Naive thymus-derived CD8-positive, alpha-beta T cell (primary cell): ENCODE results near the gene CDC42EP5. TPM values are rescaled to one million over a fixed set of nuclear protein-coding genes. Genes with fewer than 3 reads are reported as not detected.

Experiments used
- ATAC-seq, 2 donors: fragments of 150-1000 bp; cut with Tn5 transposase in 1 of 2; sonication (Bioruptor Pico), chemical (Tn5 transposase) in 1 of 2; 1 replicate in 1 of 2; 2 replicates in 1 of 2; pipeline ENCODE4 v1.10.0; 2021; ENCODE audit warnings: mild to moderate bottlenecking in 2 of 2, moderate library complexity in 2 of 2
- POLR2A ChIA-PET: fragments of 350-600 bp; sonication (Branson Sonifier 250); formaldehyde crosslinking; loops from one replicate; lab custom pipeline; 2021; ENCODE audit warnings: antibody characterized with exemption; lab: Charles Lee
- DNase-seq, 10 donors: peaks; one replicate each; pipeline versions ENCODE4 v3.0.0 to v3.0.0-alpha.2; 2020 to 2022
- H3K27ac Mint-ChIP-seq, 10 donors: one replicate each; pipeline ENCODE4 v1.8.0; 2020 to 2022; ENCODE audit warnings: mild to moderate bottlenecking in 10 of 10, mixed read lengths in 10 of 10, moderate library complexity in 4 of 10, inconsistent platforms in 1 of 10
- H3K27me3 Mint-ChIP-seq, 5 donors: one replicate each; pipeline ENCODE4 v1.8.0; 2021 to 2022; ENCODE audit warnings: mixed read lengths in 5 of 5
- H3K36me3 Mint-ChIP-seq, 3 donors: one replicate each; pipeline ENCODE4 v1.8.0; 2020 to 2022; ENCODE audit warnings: mixed read lengths in 3 of 3, mild to moderate bottlenecking in 2 of 3, inconsistent platforms in 1 of 3
- H3K4me1 Mint-ChIP-seq, 4 donors: one replicate each; pipeline ENCODE4 v1.8.0; 2021 to 2022; ENCODE audit warnings: mixed read lengths in 4 of 4
- H3K4me3 Mint-ChIP-seq, 10 donors: one replicate each; pipeline ENCODE4 v1.8.0; 2020 to 2022; ENCODE audit warnings: mild to moderate bottlenecking in 10 of 10, mixed read lengths in 10 of 10, moderate library complexity in 6 of 10, inconsistent platforms in 1 of 10
- H3K9me3 Mint-ChIP-seq, 9 donors: one replicate each; pipeline ENCODE4 v1.8.0; 2020 to 2022; ENCODE audit warnings: mixed read lengths in 9 of 9, mild to moderate bottlenecking in 3 of 9, inconsistent platforms in 1 of 9, moderate library complexity in 1 of 9
- polyA plus RNA-seq, 3 donors: library from polyadenylated mRNA; unstranded; fragments of 300-500 nt; fragmentation: Illumina TruSeq; gene quantifications; one replicate each; pipeline ENCODE4 v1.2.3, GENCODE V29; 2021
- total RNA-seq, 8 experiments: library from RNA in 2 of 8; stranded (reverse) in 2 of 8; gene quantifications; one replicate each; pipeline ENCODE4 v1.2.3 and lab custom pipeline; 2021 to 2026

The CDC42EP5 gene
- total and polyA plus RNA-seq, 5 experiments from 2014 or later, result not detected

DNA sequence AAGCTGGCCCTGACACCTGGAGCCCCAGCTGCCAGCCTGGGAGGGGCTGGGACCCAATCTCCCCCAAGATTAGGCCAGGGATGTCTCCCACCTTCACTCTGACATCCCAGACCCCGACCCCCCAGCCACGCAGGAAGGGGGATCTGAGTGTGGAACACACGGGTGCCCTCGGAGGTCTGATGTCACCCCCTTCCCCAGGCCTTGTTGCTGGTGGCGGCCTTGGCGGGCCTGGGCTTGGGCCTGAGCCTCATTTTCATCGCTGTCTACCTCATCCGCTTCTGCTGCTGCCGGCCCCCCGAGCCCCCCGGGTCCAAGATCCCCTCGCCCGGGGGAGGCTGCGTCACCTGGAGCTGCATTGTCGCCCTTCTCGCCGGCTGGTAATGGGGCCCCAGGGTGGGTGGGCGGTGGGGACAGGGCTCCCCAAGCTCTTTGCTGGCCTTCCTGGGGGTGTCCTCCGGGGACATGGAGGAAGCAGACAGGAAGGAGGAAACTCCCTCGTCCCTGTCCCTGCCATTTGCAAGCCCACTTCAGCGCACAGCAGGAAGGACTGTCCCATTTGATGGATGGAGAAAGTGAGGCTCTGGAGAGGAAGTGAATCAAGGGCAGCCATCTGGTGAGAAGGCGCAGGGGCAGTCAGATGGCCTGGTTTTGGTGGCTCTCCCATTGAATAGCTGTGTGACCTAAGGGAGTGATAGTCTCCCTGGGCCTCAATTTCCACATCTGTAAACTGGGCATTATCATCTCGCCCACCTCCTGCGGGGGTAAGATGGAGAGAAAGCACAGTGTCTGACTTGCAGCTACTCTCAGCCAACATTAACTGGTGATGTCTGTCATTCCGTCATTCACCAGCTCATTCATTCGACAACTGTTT, 53.9 kb downstream of the CDC42EP5 start:
- no peak for ATAC-seq
- peak overlapping the region in 1 of 10 donors; percentile 59 for H3K27ac Mint-ChIP-seq
- H3K4me1 Mint-ChIP-seq, result peaks cover 17 to 24% (median 20%) of the 10 kb centered on the region in 4 donors
- H3K9me3 Mint-ChIP-seq, result peaks cover 0 to 3% (median 0%) of the 10 kb centered on the region in 9 donors
- H3K36me3 Mint-ChIP-seq, result peaks cover 0 to 5% (median 2%) of the 10 kb centered on the region in 3 donors
- POLR2A ChIA-PET, result no interaction called here
- no peak for DNase-seq
- no peak overlapping the region for H3K4me3 Mint-ChIP-seq
- H3K27me3 Mint-ChIP-seq, result peaks cover 12 to 55% (median 37%) of the 10 kb centered on the region in 5 donors

DNA sequence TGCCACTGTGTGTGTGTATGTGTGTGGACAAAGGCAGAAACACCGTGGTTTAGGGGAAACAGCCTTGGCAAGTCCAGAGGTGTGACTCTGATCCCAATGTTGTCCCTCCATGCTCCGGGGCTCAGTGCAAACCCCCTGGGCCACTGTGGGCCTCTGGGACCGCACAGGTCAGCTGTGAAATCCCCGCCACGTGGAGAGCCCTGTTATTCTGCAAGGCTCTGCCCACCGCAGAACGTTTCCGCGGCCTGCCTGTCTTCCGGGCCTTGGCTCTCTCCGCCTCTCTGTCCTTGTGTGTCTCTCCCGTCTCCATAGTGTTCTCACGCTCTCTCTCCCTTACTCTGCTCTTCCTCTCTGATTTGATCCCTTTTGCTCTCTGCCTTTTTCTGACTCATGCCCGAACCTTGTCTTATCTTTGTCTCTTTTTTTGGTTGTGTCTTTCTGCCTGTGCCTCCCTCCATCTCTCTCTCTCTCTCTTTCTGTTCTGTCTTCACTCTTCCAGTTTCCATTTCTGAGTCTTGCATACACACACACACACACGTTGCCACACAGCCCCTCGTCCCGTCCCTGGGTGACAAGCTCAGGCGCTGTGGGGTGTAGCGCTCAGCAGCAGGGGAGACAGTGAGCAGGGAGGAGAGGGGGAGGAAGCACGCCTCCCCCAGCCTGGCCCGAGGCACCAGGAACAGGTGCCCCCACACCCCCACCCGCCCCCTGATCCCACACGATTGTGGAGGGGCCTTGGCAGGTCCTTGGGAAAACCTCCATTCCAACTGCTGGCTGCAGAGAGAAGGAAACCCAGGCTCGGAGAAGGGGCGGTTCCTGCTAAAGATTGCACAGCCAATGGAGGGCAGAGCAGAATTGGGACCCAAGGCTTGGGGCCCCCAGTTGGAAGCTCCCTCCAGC, 54.8 kb downstream of the CDC42EP5 start:
- H3K27me3 Mint-ChIP-seq, result peaks cover 16 to 55% (median 38%) of the 10 kb centered on the region in 5 donors
- DNase-seq (peak in 2 of 10 donors; percentile 26 to 30), ATAC-seq (peak; percentile 66 to 70)
- POLR2A ChIA-PET, result no interaction called here
- H3K4me1 Mint-ChIP-seq, result peaks cover 17 to 24% (median 20%) of the 10 kb centered on the region in 4 donors
- peaks cover 0 to 8% (median 0%) of the 10 kb centered on the region in 3 donors for H3K36me3 Mint-ChIP-seq
- H3K4me3 Mint-ChIP-seq, result peak overlapping the region; percentile 41 to 83 (median 66)
- H3K27ac Mint-ChIP-seq, result peak overlapping the region in 6 of 10 donors; percentile 0 to 90 (median 44)
- H3K9me3 Mint-ChIP-seq, result peaks cover 0 to 12% (median 0%) of the 10 kb centered on the region in 9 donors

DNA sequence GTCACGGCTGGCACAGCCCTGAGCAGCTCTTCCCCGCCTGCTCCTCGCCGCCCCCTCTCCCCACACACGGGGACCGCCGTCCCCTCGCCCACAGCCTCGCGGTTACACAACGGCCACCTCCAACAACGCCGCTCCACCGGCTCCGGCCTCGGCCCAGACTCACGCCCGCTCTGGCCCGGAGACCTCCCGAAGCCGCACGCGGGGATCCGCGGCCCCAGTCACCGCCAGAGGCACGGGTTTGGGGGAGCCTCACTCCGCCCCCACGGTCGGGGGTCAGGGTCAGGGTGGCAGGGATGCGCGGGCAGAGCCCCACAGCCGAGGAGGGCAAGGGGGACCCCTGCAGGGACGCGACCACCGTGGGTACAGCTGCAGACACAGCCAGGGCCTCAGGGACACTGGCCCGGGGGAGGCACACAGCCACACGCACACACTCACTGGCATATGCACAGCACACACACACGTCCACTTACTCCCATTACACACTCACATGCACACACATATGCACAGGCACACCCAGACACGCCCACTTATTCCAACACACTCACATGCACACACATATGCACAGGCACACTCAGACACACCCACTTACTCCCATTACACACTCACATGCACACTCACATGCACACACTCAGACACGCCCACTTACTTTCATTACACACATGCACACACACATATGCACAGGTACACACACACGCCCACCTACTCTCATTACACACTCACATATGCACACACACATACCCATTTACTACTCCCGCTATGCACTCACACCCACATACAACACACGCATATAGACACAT, 56.2 kb downstream of the CDC42EP5 start:
- peak overlapping the region in 3 of 10 donors; percentile 0 to 33 (median 19) for H3K27ac Mint-ChIP-seq

DNA sequence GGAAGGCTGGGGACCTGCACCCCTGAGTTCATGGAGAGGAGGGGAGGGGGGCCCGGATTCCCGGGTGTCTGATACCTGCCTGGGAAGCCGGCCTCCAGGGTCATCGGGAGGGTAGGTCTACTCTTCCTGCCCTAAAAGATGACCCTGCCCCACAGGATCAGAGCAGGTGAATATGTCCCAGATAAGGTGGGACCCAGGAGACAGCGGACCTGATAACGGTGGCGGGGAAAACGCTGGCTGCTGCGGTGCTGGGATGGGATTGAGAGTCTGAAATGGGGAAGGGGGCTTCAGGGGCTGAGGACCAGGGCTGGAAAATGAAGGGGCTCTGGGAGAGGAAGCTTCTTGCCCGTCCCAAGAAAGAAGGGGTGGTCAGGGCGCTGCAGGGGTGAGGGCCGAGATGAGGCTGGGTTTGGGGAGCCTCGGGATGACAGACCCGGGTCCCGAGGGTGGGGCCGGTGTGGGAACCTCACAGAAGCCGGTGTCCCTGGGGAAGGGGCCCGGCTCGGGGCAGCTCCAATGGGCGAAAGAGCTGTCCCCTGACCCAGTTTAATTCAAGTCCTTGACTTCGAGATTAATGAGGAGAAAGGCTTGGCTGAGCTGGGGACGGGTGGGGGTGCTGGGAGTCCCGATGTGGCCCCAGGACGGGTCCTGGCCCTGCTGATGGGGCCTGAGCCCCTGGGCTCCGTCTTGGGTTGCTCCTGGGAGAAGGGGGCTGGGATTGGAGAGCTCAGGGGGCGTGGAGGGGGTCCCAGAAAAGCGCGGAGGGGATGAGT, 57.0 kb downstream of the CDC42EP5 start:
- ATAC-seq (no peak), DNase-seq (no peak)
- no peak overlapping the region for H3K27ac Mint-ChIP-seq
- H3K36me3 Mint-ChIP-seq, result peaks cover 0 to 10% (median 0%) of the 10 kb centered on the region in 3 donors
- H3K27me3 Mint-ChIP-seq, result peaks cover 18 to 54% (median 44%) of the 10 kb centered on the region in 5 donors
- H3K4me3 Mint-ChIP-seq, result peak overlapping the region in 6 of 10 donors; percentile 5 to 48 (median 24)
- peaks cover 17 to 24% (median 20%) of the 10 kb centered on the region in 4 donors for H3K4me1 Mint-ChIP-seq
- H3K9me3 Mint-ChIP-seq, result peaks cover 0 to 12% (median 0%) of the 10 kb centered on the region in 9 donors
- POLR2A ChIA-PET, result interaction anchor here (1.2 kb wide), 1 partner anchor 33 kb away, joined by 4 read pairs; the partner anchor contains the start of gene LENG8

More for the DNA sequence above, 56.2 kb downstream of the CDC42EP5 start:
- ATAC-seq, result no peak
- H3K4me3 Mint-ChIP-seq, result peak overlapping the region in 5 of 10 donors; percentile 1 to 58 (median 16)
- POLR2A ChIA-PET, result no interaction called here
- no peak for DNase-seq
- H3K4me1 Mint-ChIP-seq, result peaks cover 17 to 24% (median 20%) of the 10 kb centered on the region in 4 donors
- H3K36me3 Mint-ChIP-seq, result peaks cover 0 to 10% (median 0%) of the 10 kb centered on the region in 3 donors
- H3K27me3 Mint-ChIP-seq, result peaks cover 18 to 55% (median 42%) of the 10 kb centered on the region in 5 donors
- H3K9me3 Mint-ChIP-seq, result peaks cover 0 to 12% (median 0%) of the 10 kb centered on the region in 9 donors

DNA sequence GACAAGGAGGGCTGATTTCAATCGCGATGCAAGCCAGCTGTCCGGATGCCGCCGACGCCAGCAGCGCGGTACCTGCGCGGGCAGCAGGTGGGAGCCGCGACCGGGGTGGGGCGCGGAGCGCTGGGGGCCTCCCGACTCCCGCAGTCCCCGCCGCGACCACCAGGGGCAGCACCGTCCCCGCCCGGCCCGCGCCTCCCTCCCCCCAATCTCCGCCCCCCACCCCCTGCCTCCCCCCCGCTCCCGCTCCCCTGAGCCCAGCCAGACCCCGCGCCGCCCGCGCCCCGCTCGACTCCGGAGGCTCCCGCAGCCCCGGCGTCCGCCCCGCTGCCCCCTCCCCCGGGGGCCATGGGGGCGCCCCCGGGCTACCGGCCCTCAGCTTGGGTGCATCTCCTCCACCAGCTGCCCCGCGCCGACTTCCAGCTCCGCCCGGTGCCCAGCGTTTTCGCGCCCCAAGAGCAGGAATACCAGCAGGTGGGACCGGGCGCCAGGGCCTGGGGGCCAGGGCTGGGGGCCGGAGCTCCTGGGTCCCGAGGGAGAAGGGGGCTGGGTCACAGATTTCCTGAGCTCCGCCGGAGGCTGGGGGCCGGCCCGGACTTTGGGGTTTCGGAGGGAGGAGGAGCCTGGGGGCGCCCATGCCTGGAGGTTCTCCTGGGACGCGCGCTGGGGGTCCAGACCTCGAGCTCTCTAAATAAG, 57.7 kb downstream of the CDC42EP5 start, which contains the start of gene TTYH1:
TSS of gene TTYH1 (plus strand) at position 257 of the 693 bp plus-strand sequence. CDS start at position 346, 89 bp downstream.
- ATAC-seq, result peak; percentile 73 to 79
- Mint-ChIP-seq H3K27me3 (peaks cover 18 to 54% (median 44%) of the 10 kb centered on the region in 5 donors), H3K9me3 (peaks cover 0 to 12% (median 0%) of the 10 kb centered on the region in 9 donors), H3K4me1 (peaks cover 17 to 24% (median 20%) of the 10 kb centered on the region in 4 donors), H3K27ac (peak within 1 kb of the TSS in 1 of 10 donors; percentile 53), H3K4me3 (peak within 1 kb of the TSS in 6 of 10 donors; percentile 5 to 48 (median 24)), H3K36me3 (peaks cover 0 to 10% (median 0%) of the 10 kb centered on the region in 3 donors)
- POLR2A ChIA-PET, result interaction anchor here (1.2 kb wide), 1 partner anchor 33 kb away, joined by 4 read pairs; the partner anchor contains the start of gene LENG8
- peak in 9 of 10 donors; percentile 22 to 66 (median 44) for DNase-seq

Other genes starting within 250 kb of the CDC42EP5 start
- gene LILRA6, start 230.5 kb downstream of the CDC42EP5 start, total RNA-seq, result under 1 TPM; 0.25 to 0.39 TPM
- not detected for gene LILRA6, start 230.5 kb downstream of the CDC42EP5 start, polyA plus RNA-seq
- gene LILRB5, start 216.0 kb downstream of the CDC42EP5 start, total RNA-seq, result under 1 TPM; 0.22 to 0.52 TPM
- not detected for gene LILRB5, start 216.0 kb downstream of the CDC42EP5 start, polyA plus RNA-seq
- under 1 TPM; 0.47 TPM for gene LILRB2, start 192.2 kb downstream of the CDC42EP5 start, total RNA-seq
- gene LILRB2, start 192.2 kb downstream of the CDC42EP5 start, polyA plus RNA-seq, result not detected
- gene LILRA5, start 160.1 kb downstream of the CDC42EP5 start, total RNA-seq, result not detected
- gene LILRA5, start 160.1 kb downstream of the CDC42EP5 start, polyA plus RNA-seq, result under 1 TPM in 1 of 3 donors, not detected in 2; 0.32 TPM
- gene LILRA4, start 134.1 kb downstream of the CDC42EP5 start, total RNA-seq, result under 1 TPM in 1 of 2 experiments, not detected in 1; 0.44 TPM
- gene LILRA4, start 134.1 kb downstream of the CDC42EP5 start, polyA plus RNA-seq, result not detected
- gene LAIR1, start 108.4 kb downstream of the CDC42EP5 start, total RNA-seq, result 10 to 100 TPM; 67.4 to 71.1 TPM
- 100 to 1,000 TPM in 1 of 3 donors, 10 to 100 TPM in 2; 58.3 to 104 (median 59.9) TPM for gene LAIR1, start 108.4 kb downstream of the CDC42EP5 start, polyA plus RNA-seq
- gene TTYH1, start 57.8 kb downstream of the CDC42EP5 start, total RNA-seq, result not detected
- gene TTYH1, start 57.8 kb downstream of the CDC42EP5 start, polyA plus RNA-seq, result under 1 TPM in 2 of 3 donors, not detected in 1; 0.04 to 0.65 TPM
- 100 to 1,000 TPM; 610 to 639 TPM for gene LENG8, start 24.1 kb downstream of the CDC42EP5 start, total RNA-seq
- 1 to 10 TPM; 4.5 to 8.6 (median 6.5) TPM for gene LENG8, start 24.1 kb downstream of the CDC42EP5 start, polyA plus RNA-seq
- gene LENG9, start 9.5 kb downstream of the CDC42EP5 start, total RNA-seq, result 1 to 10 TPM; 5.2 to 5.8 TPM
- gene LENG9, start 9.5 kb downstream of the CDC42EP5 start, polyA plus RNA-seq, result under 1 TPM in 2 of 3 donors, not detected in 1; 0.22 to 0.36 TPM
- gene LAIR2, start 29.5 kb upstream of the CDC42EP5 start, total RNA-seq, result not detected
- 10 to 100 TPM in 1 of 3 donors, 1 to 10 TPM in 1, not detected in 1; 1.8 to 17.2 TPM for gene LAIR2, start 29.5 kb upstream of the CDC42EP5 start, polyA plus RNA-seq
- under 1 TPM in 1 of 2 experiments, not detected in 1; 0.38 TPM for gene LILRA2, start 100.5 kb upstream of the CDC42EP5 start, total RNA-seq
- under 1 TPM in 2 of 3 donors, not detected in 1; 0.13 to 0.40 TPM for gene LILRA2, start 100.5 kb upstream of the CDC42EP5 start, polyA plus RNA-seq
- not detected for gene LILRA1, start 120.3 kb upstream of the CDC42EP5 start, total RNA-seq
- under 1 TPM in 1 of 3 donors, not detected in 2; 0.07 TPM for gene LILRA1, start 120.3 kb upstream of the CDC42EP5 start, polyA plus RNA-seq
- gene LILRB1, start 157.2 kb upstream of the CDC42EP5 start, total RNA-seq, result 1 to 10 TPM; 2.9 to 3.0 TPM
- gene LILRB1, start 157.2 kb upstream of the CDC42EP5 start, polyA plus RNA-seq, result 1 to 10 TPM in 1 of 3 donors, under 1 TPM in 1, not detected in 1; 0.15 to 8.8 TPM
- gene LILRB4, start 189.7 kb upstream of the CDC42EP5 start, total RNA-seq, result under 1 TPM; 0.47 to 0.57 TPM
- not detected for gene LILRB4, start 189.7 kb upstream of the CDC42EP5 start, polyA plus RNA-seq